Ishikawa (cell line): ENCODE measurements around the gene TLE7.

Experiments used
- CEBPB ChIP-seq: IDR thresholded peaks from 2 replicates; pipeline ENCODE4 v1.6.1; 2012
- CREB1 ChIP-seq: IDR thresholded peaks from 2 replicates; pipeline ENCODE4 v1.6.1; 2012; ENCODE audit warnings: low read depth
- EGR1 ChIP-seq: IDR thresholded peaks from 2 replicates; pipeline ENCODE4 v1.6.1; 2012
- EP300 ChIP-seq: IDR thresholded peaks from 2 replicates; pipeline ENCODE4 v1.6.1; 2012; ENCODE audit warnings: borderline replicate concordance
- FOXM1 ChIP-seq: IDR thresholded peaks from 2 replicates; pipeline ENCODE4 v1.6.1; 2012; ENCODE audit warnings: low read depth, borderline replicate concordance
- NFIC ChIP-seq: IDR thresholded peaks from 2 replicates; pipeline ENCODE4 v1.6.1; 2012
- RAD21 ChIP-seq: IDR thresholded peaks from 2 replicates; pipeline ENCODE4 v1.6.1; 2012; ENCODE audit warnings: low read depth
- REST ChIP-seq: IDR thresholded peaks from 2 replicates; pipeline ENCODE4 v1.6.1; 2012; ENCODE audit warnings: low read depth, mild to moderate bottlenecking
- TAF1 ChIP-seq: IDR thresholded peaks from 2 replicates; pipeline ENCODE4 v1.6.1; 2012; ENCODE audit warnings: low read depth, mild to moderate bottlenecking
- TCF12 ChIP-seq: IDR thresholded peaks from 2 replicates; pipeline ENCODE4 v1.6.1; 2012; ENCODE audit warnings: low read depth
- TEAD4 ChIP-seq: IDR thresholded peaks from 2 replicates; pipeline ENCODE4 v1.6.1; 2012
- USF1 ChIP-seq: IDR thresholded peaks from 2 replicates; pipeline ENCODE4 v1.6.1; 2012
- YY1 ChIP-seq: IDR thresholded peaks from 2 replicates; pipeline ENCODE4 v1.6.1; 2012; ENCODE audit warnings: low read depth
- ZBTB7A ChIP-seq: IDR thresholded peaks from 2 replicates; pipeline ENCODE4 v1.6.1; 2012; ENCODE audit warnings: low read depth
- TF ChIP-seq, protein P1 (sequence below): IDR thresholded peaks from 2 replicates; pipeline ENCODE4 v1.6.1; 2012

TLE7 gene

DNA sequence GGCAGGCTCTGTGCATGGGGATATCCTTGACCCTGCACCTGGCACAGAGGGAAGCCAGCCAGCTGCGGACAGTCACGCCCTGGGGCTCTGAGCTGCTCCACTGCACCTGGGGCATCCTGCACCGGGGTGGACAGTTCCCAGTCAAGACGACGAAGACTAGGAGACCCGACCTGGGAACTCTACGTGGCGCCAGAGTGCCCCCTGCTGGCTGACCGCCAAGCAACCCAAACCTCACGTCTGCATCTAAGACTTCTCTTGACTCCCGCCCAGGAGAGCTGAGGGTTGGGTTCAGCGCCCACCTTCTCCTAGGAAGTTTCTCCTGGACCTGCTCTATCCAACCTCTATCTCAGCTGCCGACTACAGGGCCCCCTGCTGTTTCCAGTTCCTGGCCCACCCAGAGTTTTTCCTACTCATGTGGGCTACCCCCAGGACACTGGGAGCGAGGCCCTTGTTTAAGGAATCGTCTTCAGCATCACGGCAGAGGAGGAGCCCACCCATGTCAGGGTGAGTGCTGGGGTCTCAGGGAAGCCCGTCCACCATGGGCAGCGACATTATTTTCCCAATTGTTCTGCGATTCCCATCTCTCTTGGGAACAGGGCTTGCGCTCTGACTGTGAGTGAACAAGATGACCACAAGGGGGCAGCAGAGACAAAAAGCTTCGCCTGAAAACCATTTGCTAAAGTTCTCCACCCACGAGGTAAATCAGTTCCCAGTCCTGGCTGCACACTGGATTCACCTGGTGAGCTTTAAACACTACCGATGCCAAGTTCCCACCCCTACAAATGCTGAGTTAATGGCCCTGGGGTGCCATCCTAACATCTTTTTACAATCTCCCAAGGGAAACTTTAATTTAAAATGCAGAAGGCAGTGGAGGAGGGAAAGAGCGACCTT, 29.3 kb downstream of the TLE7 start:
- TF ChIP-seq, protein P1, sequence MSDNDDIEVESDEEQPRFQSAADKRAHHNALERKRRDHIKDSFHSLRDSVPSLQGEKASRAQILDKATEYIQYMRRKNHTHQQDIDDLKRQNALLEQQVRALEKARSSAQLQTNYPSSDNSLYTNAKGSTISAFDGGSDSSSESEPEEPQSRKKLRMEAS = peak; percentile 32; the same call in 1 of the 2 replicates
- TF ChIP-seq RAD21 = peak; percentile 71
- no peak for TF ChIP-seq TCF12

DNA sequence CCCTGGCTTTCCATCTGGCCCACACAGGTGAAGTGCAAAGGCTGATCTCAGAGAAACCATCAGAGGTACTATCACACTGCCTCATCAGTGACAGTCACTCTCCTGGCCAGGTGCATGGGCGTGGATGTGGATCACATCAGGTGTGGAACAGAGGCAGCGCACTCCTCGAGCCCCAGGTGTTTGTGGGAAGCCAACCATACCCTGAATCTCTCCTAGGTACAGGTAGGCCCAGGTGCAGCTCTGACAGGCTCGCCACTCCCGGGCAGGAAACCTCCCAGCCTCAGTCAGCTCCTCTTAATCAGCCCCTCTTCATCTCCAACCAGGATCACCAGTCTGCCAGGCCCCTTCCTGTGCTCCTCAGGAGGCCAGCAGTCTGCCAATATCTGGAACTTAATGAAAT, 31.7 kb downstream of the TLE7 start:
- TF ChIP-seq EGR1 = no peak
- TF ChIP-seq EP300 = no peak
- no peak for TF ChIP-seq TCF12
- no peak for TF ChIP-seq TEAD4
- no peak for TF ChIP-seq REST
- TF ChIP-seq ZBTB7A = no peak
- no peak for TF ChIP-seq NFIC
- TF ChIP-seq, protein P1 = no peak
- TF ChIP-seq YY1 = no peak
- no peak for TF ChIP-seq CEBPB
- no peak for TF ChIP-seq CREB1
- TF ChIP-seq FOXM1 = no peak
- TF ChIP-seq RAD21 = no peak

DNA sequence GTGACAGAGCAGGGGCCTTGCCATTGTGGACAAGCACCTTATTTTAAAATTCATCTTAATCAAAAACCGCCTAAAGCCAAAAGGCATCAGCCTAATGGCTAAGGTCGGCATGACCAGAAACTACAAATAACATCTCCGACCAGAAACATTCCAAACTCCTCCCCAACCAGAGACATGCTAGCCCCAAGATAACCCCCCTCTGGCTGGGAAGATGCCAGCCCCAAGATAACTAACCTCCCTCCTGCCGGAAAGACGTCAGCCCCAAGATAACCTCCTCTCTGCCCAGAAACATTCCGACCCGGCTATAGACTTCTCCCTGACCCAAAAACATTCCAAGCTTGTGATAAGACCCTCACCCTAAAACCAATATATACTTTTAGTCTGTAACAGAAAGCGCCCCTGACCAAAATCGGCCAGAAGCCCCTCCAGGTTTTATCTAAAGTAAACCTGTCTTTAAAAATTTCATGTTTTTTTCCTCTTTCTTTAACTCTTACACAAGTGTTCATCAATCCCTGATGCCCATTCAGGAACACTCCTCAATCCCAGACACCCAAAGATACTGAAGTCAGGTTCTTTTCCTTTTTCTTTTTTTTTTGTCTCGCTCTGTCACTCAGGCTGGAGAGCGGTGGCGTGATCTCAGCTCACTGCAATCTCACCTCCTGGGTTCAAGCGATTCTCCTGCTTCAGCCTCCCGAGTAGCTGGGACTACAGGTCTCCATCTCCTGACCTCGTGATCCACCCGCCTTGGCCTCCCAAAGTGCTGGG, 32.7 kb downstream of the TLE7 start:
- no peak for TF ChIP-seq FOXM1

- TF ChIP-seq YY1 (no peak), EGR1 (no peak), TEAD4 (no peak), TCF12 (no peak), REST (no peak), FOXM1 (no peak), CEBPB (no peak), NFIC (no peak), EP300 (no peak), TAF1 (no peak), USF1 (no peak), ZBTB7A (no peak), CREB1 (no peak)
- TF ChIP-seq, protein P1 = no peak
Observed at GRCh38 chr16:71408536-71408935, 33.3 kb downstream of the TLE7 start.

GRCh38 chr16:71407731-71408130, 34.1 kb downstream of the TLE7 start:
- TF ChIP-seq TEAD4 (no peak), USF1 (no peak)

GRCh38 chr16:71406724-71407123, 35.1 kb downstream of the TLE7 start:
- TF ChIP-seq CEBPB (no peak), EGR1 (no peak), ZBTB7A (no peak), CREB1 (no peak), YY1 (no peak), TEAD4 (no peak)
